Activated CD4-positive, alpha-beta T cell treated with anti-CD3 and anti-CD28 coated beads, Interleukin-10, Interleukin-2, amounts not matched to agents 100 ng/mL and 50 ng/mL, durations not matched to agents 16 hours and 8 hours (primary cell): ENCODE results near the gene NOP16.
"Not testable (repeated sequence)": the region's sequence is repeated elsewhere in the genome, so short reads cannot be mapped to it uniquely, and the experiment has no call there.

Experiments used
- DNase-seq: peaks from one replicate; pipeline ENCODE4 v3.0.0-alpha.2; 2020

The NOP16 gene

GRCh38 chr5:176408590-176408989 is 20.2 kb upstream of the NOP16 start:
- DNase-seq: no peak

DNA sequence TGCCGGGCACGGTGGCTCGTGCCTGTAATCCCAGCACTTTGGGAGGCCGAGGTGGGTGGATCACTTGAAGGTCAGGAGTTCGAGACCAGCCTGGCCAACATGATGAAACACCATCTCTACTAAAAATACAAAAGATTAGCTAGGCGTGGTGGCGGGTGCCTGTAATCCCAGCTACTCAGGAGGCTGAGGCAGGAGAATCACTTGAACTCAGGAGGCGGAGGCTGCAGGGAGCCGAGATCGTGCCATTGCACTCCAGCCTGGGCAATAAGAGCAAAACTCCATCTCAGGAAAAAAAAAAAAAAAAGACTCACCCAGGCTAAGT is 19.8 kb upstream of the NOP16 start:
- not testable (repeated sequence) for DNase-seq

GRCh38 chr5:176407456-176408251 is 19.3 kb upstream of the NOP16 start:
- DNase-seq: no peak

- no peak for DNase-seq
Observed at GRCh38 chr5:176406436-176407052, 18.1 kb upstream of the NOP16 start.

- DNase-seq: no peak
Observed at GRCh38 chr5:176405656-176406435, 17.4 kb upstream of the NOP16 start.

GRCh38 chr5:176401281-176402205 is 13.1 kb upstream of the NOP16 start:
- DNase-seq: no peak

- no peak for DNase-seq
Observed at GRCh38 chr5:176400382-176401156, 12.2 kb upstream of the NOP16 start.

DNA sequence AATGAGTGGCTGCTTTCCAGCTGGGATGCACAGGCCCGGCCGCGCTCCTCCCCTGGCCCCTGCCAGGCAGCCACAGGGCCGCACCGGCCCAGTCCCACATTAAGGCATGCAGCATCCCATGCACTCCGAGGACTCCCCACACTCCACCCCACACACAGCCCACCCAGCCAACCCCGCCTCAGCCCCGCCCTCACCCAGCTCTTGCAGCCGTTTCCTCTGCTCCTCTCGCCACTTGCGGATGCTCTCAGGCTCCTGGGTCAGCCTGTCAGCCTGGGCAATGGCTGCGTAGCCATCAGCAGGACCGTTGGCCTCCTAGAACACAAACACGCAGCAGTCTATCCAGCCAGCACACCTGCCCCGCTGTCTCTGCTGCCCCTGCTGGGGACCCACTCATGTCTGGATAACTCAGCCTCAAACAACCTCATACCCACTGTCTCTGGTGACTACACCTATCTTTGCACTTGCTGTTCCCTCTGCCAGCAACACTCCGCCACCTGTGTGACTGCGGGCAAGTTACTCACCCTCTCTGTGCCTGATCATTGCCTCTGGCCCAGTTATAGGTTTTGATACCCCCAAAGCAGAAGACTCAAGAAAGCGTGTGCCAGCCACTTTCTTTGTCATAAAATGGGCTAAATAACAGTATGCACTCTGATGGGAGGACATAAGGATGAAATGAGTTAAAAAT is 9.5 kb upstream of the NOP16 start:
- no peak for DNase-seq

DNA sequence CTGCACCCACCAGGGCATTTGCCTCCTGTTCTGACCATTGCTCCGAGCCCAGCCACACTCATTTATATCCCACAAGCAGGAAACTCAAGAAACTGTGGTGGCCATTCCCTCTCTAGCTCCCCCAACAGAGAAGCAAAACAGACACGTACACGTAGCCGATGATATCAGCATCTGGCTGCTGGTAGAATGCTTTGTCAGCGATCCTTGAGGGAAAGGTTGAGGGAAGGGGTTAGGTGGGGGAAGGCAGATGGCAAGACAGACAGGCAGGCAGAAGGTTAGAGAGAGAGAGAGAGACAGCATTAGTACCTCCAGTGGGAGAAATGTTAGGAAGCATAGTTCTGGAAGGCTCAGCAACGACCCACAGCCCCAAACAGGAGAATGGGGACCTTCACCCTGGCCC is 7.9 kb upstream of the NOP16 start:
- no peak for DNase-seq

GRCh38 chr5:176394881-176395675 is 6.7 kb upstream of the NOP16 start:
- no peak for DNase-seq

GRCh38 chr5:176394096-176394495 is 5.7 kb upstream of the NOP16 start:
- DNase-seq: no peak

DNA sequence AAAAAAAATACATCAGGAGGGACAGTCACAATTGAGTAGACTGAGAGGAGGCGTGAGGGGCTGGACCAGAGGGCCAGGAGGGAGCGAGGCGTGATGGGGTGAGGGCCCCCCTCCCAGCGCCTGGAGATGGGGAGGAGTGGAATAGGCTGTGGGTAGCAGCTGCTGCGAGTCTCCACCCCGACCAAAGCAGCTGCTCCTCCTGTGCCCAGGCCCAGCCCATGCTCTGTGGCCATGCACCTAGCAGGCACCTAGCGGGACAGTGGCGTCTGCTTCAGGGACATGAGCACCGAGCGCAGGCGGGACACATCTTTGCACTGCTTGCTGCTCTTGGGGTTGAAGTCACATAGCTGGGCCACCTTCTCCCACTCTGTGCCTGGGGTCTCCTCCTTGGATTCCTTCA is 4.1 kb upstream of the NOP16 start:
- DNase-seq: no peak

- DNase-seq: no peak
Observed at GRCh38 chr5:176391999-176392398, 3.6 kb upstream of the NOP16 start.

DNA sequence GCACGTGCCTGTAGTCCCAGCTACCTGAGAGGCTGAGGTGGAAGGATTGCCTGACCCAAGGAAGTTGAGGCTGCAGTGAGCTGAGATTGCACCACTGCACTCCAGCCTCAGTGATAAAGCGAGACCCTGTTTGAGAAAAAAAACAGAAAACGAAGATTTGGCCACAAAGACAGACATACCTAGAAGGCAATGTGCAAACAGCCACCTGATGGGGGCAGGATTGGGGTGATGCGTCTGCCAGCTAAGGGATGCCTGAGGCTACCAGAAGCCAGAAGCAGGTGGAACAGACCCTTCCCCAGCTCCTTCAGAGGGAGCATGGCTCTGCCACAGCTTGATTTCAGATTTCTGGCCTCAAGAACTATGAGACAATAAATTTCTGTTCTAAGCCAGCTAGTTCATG is 3.1 kb upstream of the NOP16 start:
- DNase-seq: no peak

- no peak for DNase-seq
Observed at GRCh38 chr5:176389135-176390123, 1.0 kb upstream of the NOP16 start.

- DNase-seq: peak; percentile 33
Observed at GRCh38 chr5:176388003-176388443, 375 bp downstream of the NOP16 start.

GRCh38 chr5:176387384-176387925 is 943 bp downstream of the NOP16 start:
- peak; percentile 11 for DNase-seq

DNA sequence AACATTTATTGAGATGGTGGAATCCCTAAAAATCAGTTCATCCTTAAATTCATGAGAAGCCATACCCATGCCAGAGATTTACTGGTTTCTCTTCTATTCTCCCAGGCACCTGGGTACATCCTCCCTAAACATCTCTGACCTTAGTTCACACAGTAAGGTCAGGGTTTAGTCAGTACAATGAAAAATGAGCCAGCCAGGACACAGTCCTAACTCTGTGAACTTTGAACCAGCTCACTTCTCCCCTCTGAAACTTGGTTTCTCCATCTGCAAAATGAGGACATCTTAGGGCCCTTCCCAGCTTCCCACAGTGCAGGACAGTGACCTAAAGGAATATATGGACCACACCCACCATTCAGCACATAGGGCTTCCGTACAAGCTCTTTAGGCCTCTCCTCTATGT is 1.9 kb downstream of the NOP16 start:
- no peak for DNase-seq

DNA sequence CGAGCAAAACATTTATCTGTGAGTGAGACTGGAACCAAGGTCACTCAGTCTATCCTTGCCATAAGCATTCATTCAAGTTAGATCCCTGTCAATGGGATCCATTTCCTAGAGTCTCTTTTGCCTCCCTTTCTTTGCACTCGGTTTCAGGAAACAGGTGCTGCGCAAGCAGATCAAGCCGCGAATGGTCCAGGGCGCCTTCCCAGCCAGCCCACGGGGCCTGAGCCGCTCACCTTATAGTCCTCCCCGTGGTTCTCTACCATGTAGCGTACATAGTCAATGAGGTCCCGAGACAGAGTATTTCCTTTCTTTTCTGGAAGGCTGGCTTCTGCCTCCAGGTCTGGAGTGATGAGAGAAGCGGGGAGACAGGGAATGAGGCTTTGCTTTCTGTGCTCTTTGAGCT is 3.4 kb downstream of the NOP16 start:
- DNase-seq: no peak
